Posterior vena cava (tissue), 2 donors: Measurements from ENCODE around the gene POLE2. TPM values are rescaled to one million over a fixed set of nuclear protein-coding genes. Genes with fewer than 3 reads are reported as not detected.
"Not testable (repeated sequence)": the region's sequence is repeated elsewhere in the genome, so short reads cannot be mapped to it uniquely, and the experiment has no call there.

Experiments used
- DNase-seq: peaks from one replicate; pipeline ENCODE4 v3.0.0-alpha.2; 2020; ENCODE audit warnings: low spot score
- intact Hi-C, 2 donors: fragments of 100-400 bp; cut with DNase I; formaldehyde crosslinking; loops; one replicate each; pipeline versions ENCODE4 v1.14.1 to v1.14.2; 2022 to 2023
- long read RNA-seq, 2 donors: library from polyadenylated mRNA; unstranded; transcript quantifications; one replicate each; pipeline ENCODE4 v2.0.0, GENCODE V29; 2020 to 2021
- total RNA-seq, 2 donors: library from RNA; stranded (reverse); fragmentation: NEBNext Ultra II Directional; extraction: Animal tissue kit (Norgen Biotek cat#: 25700); gene quantifications; one replicate each; pipeline ENCODE4 v1.2.1, GENCODE V29; 2021
- donor health status: DM: yes; HTN: yes; CAD: no.
- donor health status: DM: yes; HTN: yes; CAD: no.

The POLE2 gene
- 1 to 10 TPM; 3.2 to 4.1 TPM for total RNA-seq
- long read RNA-seq, donor 1, result 0 reads
- long read RNA-seq, donor 2, partial matches to known transcripts, result 0 of 3 reads
- long read RNA-seq, donor 2, other reads (novel, unspliced or antisense), result 2 of 3 reads

GRCh38 chr14:49687942-49688700, at the start of gene POLE2:
POLE2 (minus strand) TSS chr14:49688214; CDS start chr14:49688203, 11 bp downstream.
- DNase-seq, result peak; percentile 93
- intact Hi-C loops, result no loop called here

- intact Hi-C loops, result not testable (repeated sequence)
These were observed 47.7 kb upstream of the POLE2 start for GRCh38 chr14:49735669-49736068.

DNA sequence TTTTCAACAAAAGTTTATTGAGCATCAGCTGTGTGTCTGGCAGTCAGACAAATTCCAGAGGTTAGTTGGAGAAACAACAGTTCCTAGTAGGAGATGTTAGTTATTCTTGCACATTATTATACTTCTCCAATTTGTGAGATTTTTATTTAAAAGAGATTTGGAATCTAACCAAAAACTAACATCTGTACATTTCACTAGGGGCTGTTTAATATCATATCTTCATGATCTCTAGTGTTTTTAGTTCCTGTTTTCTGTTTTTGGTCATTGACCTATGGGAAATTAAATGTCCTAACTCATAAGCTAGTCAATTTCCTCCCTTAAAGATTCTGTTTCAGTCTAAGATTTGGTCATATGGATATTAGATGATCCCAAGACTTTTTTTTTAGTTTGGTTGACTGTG, 45.8 kb upstream of the POLE2 start:
- intact Hi-C loops, result no loop called here
- no peak for DNase-seq

More at GRCh38 chr14:49735669-49736068, 47.7 kb upstream of the POLE2 start:
- DNase-seq, result not testable (repeated sequence)

DNA sequence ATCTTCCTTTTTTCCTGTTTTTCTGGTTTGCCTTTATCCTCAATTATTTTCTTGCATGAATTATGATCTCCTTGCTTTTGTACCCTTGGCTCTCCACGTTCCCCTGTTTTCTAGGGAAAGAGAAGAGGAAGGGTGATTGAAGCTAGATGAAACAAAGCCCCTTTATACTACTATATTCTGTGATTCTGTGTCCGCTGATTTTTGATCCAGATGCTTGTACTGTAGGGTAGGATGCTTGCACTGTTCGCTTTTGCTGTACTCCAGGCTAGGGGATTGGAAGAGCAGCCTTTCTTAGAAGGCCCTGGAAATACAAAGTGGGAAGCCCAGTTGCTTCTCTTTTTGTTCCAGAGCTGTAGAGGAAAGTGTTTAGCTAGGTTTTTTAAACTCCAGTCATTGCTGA, 44.9 kb upstream of the POLE2 start:
- intact Hi-C loops, result no loop called here

DNA sequence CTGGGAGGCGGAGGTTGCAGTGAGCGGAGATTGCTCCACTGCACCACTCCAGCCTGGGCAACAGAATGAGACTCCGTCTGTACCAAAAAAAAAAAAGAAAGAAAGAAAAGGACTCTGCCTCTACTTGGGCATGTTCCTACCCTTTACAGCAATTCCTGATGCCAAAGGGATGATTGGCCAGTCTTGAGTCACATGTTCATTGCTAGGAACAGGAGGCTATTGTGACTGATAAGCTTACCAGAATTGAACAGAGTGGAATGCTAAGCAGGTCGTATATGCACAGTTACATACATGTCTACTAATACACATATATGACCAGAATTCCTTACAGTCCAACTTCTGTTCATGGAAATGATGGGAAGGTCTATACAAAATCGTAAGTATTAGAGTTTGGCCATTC, 39.2 kb upstream of the POLE2 start:
- intact Hi-C loops, result no loop called here
- no peak for DNase-seq

More for the DNA sequence above, 44.9 kb upstream of the POLE2 start:
- DNase-seq, result no peak

- intact Hi-C loops, DNase-seq: not testable (repeated sequence)
These were observed 33.9 kb upstream of the POLE2 start for GRCh38 chr14:49721733-49722435.

- DNase-seq, result no peak
- intact Hi-C loops, result no loop called here
These were observed 32.7 kb upstream of the POLE2 start for GRCh38 chr14:49720744-49721143.

GRCh38 chr14:49710993-49711392, 23.0 kb upstream of the POLE2 start:
- intact Hi-C loops, DNase-seq: not testable (repeated sequence)

DNA sequence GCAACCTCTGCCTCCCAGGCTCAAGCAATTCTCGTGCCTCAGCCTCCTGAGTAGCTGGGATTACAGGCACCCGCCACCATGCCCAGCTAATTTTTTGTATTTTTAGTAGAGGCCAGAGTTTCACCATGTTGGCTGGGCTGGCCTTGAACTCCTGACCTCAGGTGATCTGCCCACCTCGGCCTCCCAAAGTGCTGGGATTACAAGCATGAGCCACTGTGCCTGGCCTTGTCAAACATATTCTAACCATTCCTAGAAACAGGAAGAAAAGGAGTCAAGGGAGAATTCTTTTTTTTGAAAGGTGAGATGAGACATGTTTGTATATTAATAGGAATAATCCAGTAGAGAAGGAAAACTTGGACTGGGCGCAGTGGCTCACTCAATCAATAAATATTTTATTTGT, 16.5 kb upstream of the POLE2 start:
- intact Hi-C loops, result not testable (repeated sequence)

GRCh38 chr14:49703965-49704364, 16.0 kb upstream of the POLE2 start:
- intact Hi-C loops, result no loop called here
- DNase-seq, result no peak

More for the DNA sequence above, 16.5 kb upstream of the POLE2 start:
- DNase-seq, result not testable (repeated sequence)

- DNase-seq, result no peak
These were observed 14.7 kb upstream of the POLE2 start for GRCh38 chr14:49702725-49703124.

DNA sequence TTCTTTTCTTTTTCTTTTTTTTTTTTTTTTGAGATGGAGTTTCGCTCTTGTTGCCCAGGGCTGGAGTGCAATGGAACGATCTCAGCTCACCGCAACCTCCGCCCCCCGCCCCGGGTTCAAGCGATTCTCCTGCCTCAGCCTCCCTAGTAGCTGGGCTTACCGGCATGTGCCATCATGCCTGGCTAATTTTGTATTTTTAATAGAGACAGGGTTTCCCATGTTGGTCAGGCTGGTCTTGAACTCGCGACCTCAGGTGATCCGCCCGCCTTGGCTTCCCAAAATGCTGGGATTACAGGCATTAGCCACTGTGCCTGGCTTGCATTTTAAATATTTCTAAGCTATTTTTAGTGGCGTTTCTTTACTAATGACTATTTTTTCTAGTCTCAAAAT, 5.7 kb upstream of the POLE2 start:
- not testable (repeated sequence) for DNase-seq

More at GRCh38 chr14:49702725-49703124, 14.7 kb upstream of the POLE2 start:
- intact Hi-C loops, result no loop called here

GRCh38 chr14:49692811-49693734, 5.1 kb upstream of the POLE2 start, which contains the start of gene KLHDC1:
KLHDC1 (plus strand) TSS chr14:49693120; CDS start chr14:49693195, 75 bp downstream.
- DNase-seq, result peak; percentile 97
- intact Hi-C loops, result loop anchor here in 1 of 2 donors (10.0 kb wide), 1 partner anchor 58 kb away; the partner anchor contains the start of gene DNAAF2

More for the DNA sequence above, 5.7 kb upstream of the POLE2 start:
- intact Hi-C loops, result loop anchor here in 1 of 2 donors (10.0 kb wide), 1 partner anchor 59 kb away; the partner anchor contains the start of gene DNAAF2

- no peak for DNase-seq
- intact Hi-C loops, result loop anchor here in 1 of 2 donors (10.0 kb wide), 1 partner anchor 57 kb away; the partner anchor contains the start of gene DNAAF2
These were observed 4.3 kb upstream of the POLE2 start for GRCh38 chr14:49692193-49692757.

DNA sequence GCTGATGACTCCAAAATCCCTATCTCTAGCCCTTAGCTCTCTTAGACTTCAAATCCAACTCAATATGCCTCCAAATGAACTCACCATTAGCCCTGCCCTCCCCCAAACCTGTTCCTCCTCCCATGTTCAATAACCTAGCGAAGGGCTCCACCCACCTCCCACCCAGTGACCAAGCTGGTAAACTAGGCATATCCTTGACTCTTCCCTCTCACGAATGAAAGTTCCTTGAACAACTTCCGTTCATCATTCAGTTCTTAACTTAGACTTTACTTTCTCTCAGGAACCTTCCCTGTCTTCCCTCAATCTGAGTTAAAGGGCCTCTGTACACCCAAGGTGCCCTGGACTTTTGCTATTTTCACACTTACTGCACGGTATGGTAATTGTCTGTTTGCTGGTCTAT, 3.0 kb upstream of the POLE2 start:
- intact Hi-C loops, result loop anchor here in 1 of 2 donors (10.0 kb wide), 1 partner anchor 56 kb away; the partner anchor contains the start of gene DNAAF2
- DNase-seq, result no peak

GRCh38 chr14:49688701-49689030, 652 bp upstream of the POLE2 start:
- DNase-seq, result no peak
- intact Hi-C loops, result no loop called here

DNA sequence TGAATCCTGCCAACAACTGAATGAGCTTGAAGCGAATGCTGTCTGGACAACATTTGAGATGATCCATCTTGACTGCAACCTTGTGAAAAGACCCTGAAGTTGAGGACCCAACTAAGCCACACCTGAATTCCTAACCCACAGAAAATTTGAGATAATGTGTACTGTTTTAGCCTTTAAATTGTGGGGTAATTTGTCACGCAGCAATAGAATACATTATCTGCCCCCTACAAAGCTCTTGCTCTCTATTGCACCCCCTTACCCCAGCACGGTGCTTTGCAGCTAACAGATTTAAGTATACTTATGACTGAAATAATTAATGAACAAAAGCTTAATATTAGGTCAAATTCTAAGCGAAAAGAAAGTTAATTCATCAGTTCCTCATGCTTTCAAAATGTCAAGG, 1.6 kb downstream of the POLE2 start:
- intact Hi-C loops, result no loop called here
- no peak for DNase-seq

- intact Hi-C loops, result no loop called here
- DNase-seq, result no peak
These were observed 8.7 kb downstream of the POLE2 start for GRCh38 chr14:49679271-49679670.

GRCh38 chr14:49677643-49678042, 10.4 kb downstream of the POLE2 start:
- no peak for DNase-seq
- intact Hi-C loops, result no loop called here
